GM23338 (cell line): Measurements from ENCODE around the gene DBT.

Source experiments
- CTCF ChIP-seq, 2 experiments: fragments of 200-600 bp in 1 of 2; sonication (generic) in 1 of 2; conservative IDR thresholded peaks; 2 replicates each; pipeline versions ENCODE4 v1.5.1 to v1.6.1; 2016 to 2017; ENCODE audit warnings: antibody characterized with exemption in 2 of 2, low read depth in 2 of 2, mild to moderate bottlenecking in 2 of 2, moderate library complexity in 1 of 2
- ETS1 ChIP-seq: IDR thresholded peaks from 2 replicates; pipeline ENCODE4 v1.6.1; 2016; ENCODE audit warnings: antibody characterized with exemption
- EZH2 ChIP-seq: fragments of 200-600 bp; sonication (generic); IDR thresholded peaks from one replicate; pipeline ENCODE4 v1.8.0; 2017; ENCODE audit warnings: antibody characterized with exemption, mild to moderate bottlenecking, low read depth; ENCODE audit not compliant: unreplicated experiment
- EZH2phosphoT487 ChIP-seq: fragments of 200-600 bp; sonication (generic); IDR thresholded peaks from one replicate; pipeline ENCODE4 v1.8.1; 2018; ENCODE audit warnings: antibody characterized with exemption; ENCODE audit not compliant: unreplicated experiment
- JUNB ChIP-seq: IDR thresholded peaks from one replicate; pipeline ENCODE4 v1.6.1; 2016; ENCODE audit warnings: antibody characterized with exemption; ENCODE audit not compliant: unreplicated experiment
- NANOG ChIP-seq: IDR thresholded peaks from 2 replicates; pipeline ENCODE4 v1.6.1; 2016; ENCODE audit warnings: antibody characterized with exemption, borderline replicate concordance
- POLR2AphosphoS5 ChIP-seq: IDR thresholded peaks from 2 replicates; pipeline ENCODE4 v1.6.1; 2016; ENCODE audit warnings: antibody characterized with exemption, low read depth
- REST ChIP-seq: IDR thresholded peaks from one replicate; pipeline ENCODE4 v1.6.1; 2018; ENCODE audit warnings: antibody characterized with exemption; ENCODE audit not compliant: unreplicated experiment

- no peak for TF ChIP-seq CTCF (conservative IDR thresholded peaks at IDR 0.05; ENCODE audit: low read depth in 2 of 2)
- TF ChIP-seq EZH2phosphoT487: no peak
- TF ChIP-seq EZH2: no peak
- no peak for TF ChIP-seq POLR2AphosphoS5
- TF ChIP-seq REST: no peak
- no peak for TF ChIP-seq JUNB
- no peak for TF ChIP-seq ETS1
- no peak for TF ChIP-seq NANOG
Measured at GRCh38 chr1:100162881-100163280, 86.8 kb downstream of the DBT start.
